DOHH2 (cell line): ENCODE data around the gene PALM.

ENCODE experiments used
- H3F3A ChIP-seq: fragments of 200-600 bp; sonication (generic), shearing (Covaris generic); 2 replicates; pipeline ENCODE4 v1.6.0; 2016; ENCODE audit warnings: antibody characterized with exemption, mild to moderate bottlenecking; ENCODE audit not compliant: control insufficient read depth, insufficient read depth
- H3K27ac ChIP-seq: fragments of 200-600 bp; sonication (generic); 2 replicates; pipeline ENCODE4 v1.5.1; 2014; ENCODE audit warnings: low read depth, mild to moderate bottlenecking, low read length, moderate library complexity
- H3K27me3 ChIP-seq: fragments of 200-600 bp; sonication (generic); 2 replicates; pipeline ENCODE4 v1.6.1; 2014; ENCODE audit warnings: mild to moderate bottlenecking, low read length, mixed read lengths; ENCODE audit not compliant: control insufficient read depth
- H3K36me3 ChIP-seq: fragments of 200-600 bp; sonication (generic); 2 replicates; pipeline ENCODE4 v1.6.1; 2014; ENCODE audit warnings: mild to moderate bottlenecking, low read length, moderate library complexity, mixed read lengths; ENCODE audit not compliant: control insufficient read depth
- H3K4me1 ChIP-seq: fragments of 200-600 bp; sonication (generic); 2 replicates; pipeline ENCODE4 v1.6.1; 2014; ENCODE audit warnings: mild to moderate bottlenecking, low read length, mixed read lengths; ENCODE audit not compliant: control insufficient read depth
- H3K4me2 ChIP-seq: fragments of 200-600 bp; sonication (generic); 2 replicates; pipeline ENCODE4 v1.6.0; 2014; ENCODE audit warnings: mild to moderate bottlenecking, low read length, moderate library complexity
- H3K4me3 ChIP-seq: fragments of 200-600 bp; sonication (generic); 2 replicates; pipeline ENCODE4 v1.5.1; 2014; ENCODE audit warnings: mild to moderate bottlenecking, low read length, mixed read lengths
- H3K79me2 ChIP-seq: fragments of 200-600 bp; sonication (generic); 2 replicates; pipeline ENCODE4 v1.6.1; 2014; ENCODE audit warnings: mild to moderate bottlenecking, low read length, mixed read lengths; ENCODE audit not compliant: control insufficient read depth
- H3K9me2 ChIP-seq: fragments of 200-600 bp; sonication (generic); replicated peaks from 2 replicates; pipeline ENCODE4 v1.6.1; 2014; ENCODE audit warnings: mild to moderate bottlenecking, low read length, mixed read lengths; ENCODE audit not compliant: control insufficient read depth
- H3K9me3 ChIP-seq: fragments of 200-600 bp; sonication (generic); 2 replicates; pipeline ENCODE4 v1.6.1; 2014; ENCODE audit warnings: antibody characterized with exemption, low read length, mixed read lengths; ENCODE audit not compliant: control insufficient read depth, insufficient read depth
- H4K20me1 ChIP-seq: fragments of 200-600 bp; sonication (generic); 2 replicates; pipeline ENCODE4 v1.6.0; 2014; ENCODE audit warnings: low read depth, mild to moderate bottlenecking, antibody characterized with exemption, low read length, moderate library complexity; ENCODE audit not compliant: control insufficient read depth, insufficient read depth
- CTCF ChIP-seq: fragments of 200-600 bp; sonication (generic); IDR thresholded peaks from one replicate; pipeline ENCODE4 v1.5.1; 2014; ENCODE audit warnings: antibody characterized with exemption, mild to moderate bottlenecking, low read depth, low read length; ENCODE audit not compliant: poor library complexity, severe bottlenecking
- EZH2phosphoT487 ChIP-seq: fragments of 200-600 bp; sonication (generic); IDR thresholded peaks from 2 replicates; pipeline ENCODE4 v1.6.1; 2017; ENCODE audit warnings: borderline replicate concordance, mild to moderate bottlenecking, antibody characterized with exemption, low read length, moderate library complexity, mixed read lengths

Gene PALM

GRCh38 chr19:747432-748273 lies 38.9 kb downstream of the PALM start:
- Histone ChIP-seq H3K27ac (no peak overlapping the region), H3K4me1 (no peaks in the 10 kb centered on the region; the same call in 1 of the 2 replicates), H3K9me2 (no peaks in the 10 kb centered on the region), H3K27me3 (no peaks in the 10 kb centered on the region), H4K20me1 (no peaks in the 10 kb centered on the region), H3F3A (no peaks in the 10 kb centered on the region), H3K4me3 (no peak overlapping the region), H3K79me2 (no peaks in the 10 kb centered on the region), H3K9me3 (peaks cover 5% of the 10 kb centered on the region; the same call in 1 of the 2 replicates), H3K4me2 (no peak overlapping the region), H3K36me3 (no peaks in the 10 kb centered on the region)
- TF ChIP-seq CTCF, result no peak
- TF ChIP-seq EZH2phosphoT487, result no peak

DNA sequence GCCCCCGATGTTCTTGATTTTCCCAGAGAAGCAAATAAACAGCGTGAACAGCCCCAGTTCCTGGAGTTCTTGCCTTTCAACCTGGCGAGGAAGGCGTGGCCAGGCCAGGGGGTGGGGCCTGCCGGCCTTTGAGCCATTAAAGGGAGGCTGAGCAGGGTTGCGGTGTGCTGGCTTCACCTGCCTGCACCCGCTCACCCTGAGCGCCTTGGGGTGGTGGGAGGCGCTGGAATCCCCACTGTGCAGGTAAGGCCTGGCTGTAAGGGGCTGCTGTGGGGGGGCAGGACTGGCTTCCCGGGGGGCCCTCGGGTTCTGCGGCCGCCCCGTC lies 39.5 kb downstream of the PALM start:
- Histone ChIP-seq H3K9me3 (peaks cover 5% of the 10 kb centered on the region; the same call in 1 of the 2 replicates), H4K20me1 (no peaks in the 10 kb centered on the region), H3K79me2 (no peaks in the 10 kb centered on the region), H3K36me3 (no peaks in the 10 kb centered on the region), H3K4me2 (no peak overlapping the region), H3F3A (no peaks in the 10 kb centered on the region), H3K4me3 (no peak overlapping the region), H3K27ac (no peak overlapping the region), H3K27me3 (no peaks in the 10 kb centered on the region), H3K4me1 (no peaks in the 10 kb centered on the region; the same call in 1 of the 2 replicates), H3K9me2 (no peaks in the 10 kb centered on the region)
- TF ChIP-seq CTCF (no peak), EZH2phosphoT487 (no peak)

DNA sequence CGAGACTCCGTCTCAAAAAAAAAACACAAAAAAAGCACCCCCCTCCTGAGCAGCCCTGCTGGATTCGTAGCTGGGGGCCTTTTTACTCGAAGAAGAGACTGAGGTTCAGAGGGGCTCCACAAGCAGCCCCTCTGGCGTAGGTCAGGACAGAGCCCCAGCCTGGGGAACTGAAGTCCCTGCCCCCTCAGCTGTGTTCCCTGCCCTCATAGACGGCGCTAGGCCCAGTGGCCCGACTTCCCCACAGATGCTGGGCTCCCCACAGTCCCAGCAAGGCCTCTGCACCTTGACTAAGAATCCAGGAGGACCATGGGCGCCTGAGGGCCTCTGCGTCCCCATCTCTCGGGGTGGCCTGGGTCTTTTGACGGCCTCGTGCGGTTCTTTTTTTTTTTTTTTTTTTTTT lies 41.1 kb downstream of the PALM start:
- H3K79me2 ChIP-seq, result no peaks in the 10 kb centered on the region
- peaks cover 5% of the 10 kb centered on the region; the same call in 1 of the 2 replicates for H3K9me3 ChIP-seq
- no peaks in the 10 kb centered on the region for H4K20me1 ChIP-seq
- no peaks in the 10 kb centered on the region for H3K4me1 ChIP-seq
- TF ChIP-seq EZH2phosphoT487 (no peak), CTCF (no peak)
- no peaks in the 10 kb centered on the region for H3K36me3 ChIP-seq
- H3K4me3 ChIP-seq, result no peak overlapping the region
- H3K27ac ChIP-seq, result no peak overlapping the region
- H3F3A ChIP-seq, result no peaks in the 10 kb centered on the region
- no peak overlapping the region for H3K4me2 ChIP-seq
- H3K9me2 ChIP-seq, result no peaks in the 10 kb centered on the region
- no peaks in the 10 kb centered on the region for H3K27me3 ChIP-seq
